Astrocyte of the spinal cord (primary cell): ENCODE data around the gene PCNX3.

Experiments used
- DNase-seq: peaks from one replicate; pipeline ENCODE4 v3.0.0; 2011; ENCODE audit warnings: low read depth, low spot score
- H3K4me3 ChIP-seq: 2 replicates; pipeline ENCODE4 v1.5.1; 2011; ENCODE audit warnings: low read depth, mild to moderate bottlenecking, low read length, moderate library complexity
- in situ Hi-C: cut with HindIII; loops from 2 replicates; pipeline ENCODE4 v1.10.0; 2017; ENCODE audit warnings: low sequenced_read_pairs
- TF ChIP-seq, protein P1 (sequence below): IDR thresholded peaks from 2 replicates; pipeline ENCODE4 v1.5.1; 2012; ENCODE audit warnings: low read depth, mild to moderate bottlenecking, low read length, inconsistent platforms

Gene PCNX3

DNA sequence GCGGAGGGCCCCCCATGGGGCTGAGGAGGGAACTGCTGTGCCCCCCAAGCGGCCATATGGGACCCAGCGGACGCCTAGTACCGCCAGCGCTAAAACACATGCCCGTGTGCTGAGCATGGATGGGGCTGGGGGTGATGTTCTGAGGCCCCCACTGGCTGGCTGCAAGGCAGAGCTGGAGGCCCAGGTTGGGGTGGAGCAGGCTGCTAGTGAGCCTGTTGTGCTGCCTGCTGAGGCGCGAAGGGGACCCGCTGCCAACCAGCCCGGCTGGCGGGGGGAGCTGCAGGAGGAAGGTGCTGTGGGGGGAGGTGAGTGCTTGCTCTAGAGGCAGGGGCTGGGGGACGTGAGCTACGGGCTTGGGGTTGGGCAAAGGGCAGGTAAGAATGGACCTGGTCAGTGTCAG is 3.2 kb downstream of the PCNX3 start:
- in situ Hi-C loops, result no loop called here
- TF ChIP-seq, protein P1, sequence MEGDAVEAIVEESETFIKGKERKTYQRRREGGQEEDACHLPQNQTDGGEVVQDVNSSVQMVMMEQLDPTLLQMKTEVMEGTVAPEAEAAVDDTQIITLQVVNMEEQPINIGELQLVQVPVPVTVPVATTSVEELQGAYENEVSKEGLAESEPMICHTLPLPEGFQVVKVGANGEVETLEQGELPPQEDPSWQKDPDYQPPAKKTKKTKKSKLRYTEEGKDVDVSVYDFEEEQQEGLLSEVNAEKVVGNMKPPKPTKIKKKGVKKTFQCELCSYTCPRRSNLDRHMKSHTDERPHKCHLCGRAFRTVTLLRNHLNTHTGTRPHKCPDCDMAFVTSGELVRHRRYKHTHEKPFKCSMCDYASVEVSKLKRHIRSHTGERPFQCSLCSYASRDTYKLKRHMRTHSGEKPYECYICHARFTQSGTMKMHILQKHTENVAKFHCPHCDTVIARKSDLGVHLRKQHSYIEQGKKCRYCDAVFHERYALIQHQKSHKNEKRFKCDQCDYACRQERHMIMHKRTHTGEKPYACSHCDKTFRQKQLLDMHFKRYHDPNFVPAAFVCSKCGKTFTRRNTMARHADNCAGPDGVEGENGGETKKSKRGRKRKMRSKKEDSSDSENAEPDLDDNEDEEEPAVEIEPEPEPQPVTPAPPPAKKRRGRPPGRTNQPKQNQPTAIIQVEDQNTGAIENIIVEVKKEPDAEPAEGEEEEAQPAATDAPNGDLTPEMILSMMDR, result no peak
- DNase-seq, result no peak
- H3K4me3 ChIP-seq, result no peak overlapping the region

DNA sequence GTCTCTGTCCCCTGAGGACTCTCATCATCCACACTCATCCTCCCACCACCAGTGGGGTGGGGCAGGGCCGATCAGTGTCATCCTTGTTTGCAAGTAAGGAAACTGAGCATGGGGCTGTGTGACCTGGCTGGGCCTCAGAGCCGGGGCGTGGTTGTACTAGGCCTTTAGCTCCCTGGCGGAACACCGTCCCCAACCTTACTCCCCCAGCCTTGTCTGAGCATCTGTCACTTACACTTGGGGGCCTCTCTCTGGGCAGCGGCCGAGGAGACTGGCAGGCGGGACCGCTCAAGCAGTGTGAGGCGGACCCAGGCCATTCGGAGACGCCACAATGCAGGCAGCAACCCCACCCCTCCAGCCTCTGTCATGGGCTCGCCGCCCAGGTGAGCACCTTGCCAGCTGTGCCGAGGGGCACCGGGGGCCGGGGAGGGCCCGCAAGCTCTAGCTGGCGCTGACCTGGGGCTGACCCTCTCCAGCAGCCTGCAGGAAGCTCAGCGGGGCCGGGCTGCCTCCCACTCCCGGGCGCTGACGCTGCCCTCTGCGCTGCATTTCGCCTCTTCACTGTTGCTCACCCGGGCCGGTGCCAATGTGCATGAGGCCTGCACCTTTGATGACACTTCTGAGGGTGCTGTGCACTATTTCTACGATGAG is 3.8 kb downstream of the PCNX3 start:
- DNase-seq, result no peak
- in situ Hi-C loops, result no loop called here
- TF ChIP-seq, protein P1, result no peak
- no peak overlapping the region for H3K4me3 ChIP-seq

DNA sequence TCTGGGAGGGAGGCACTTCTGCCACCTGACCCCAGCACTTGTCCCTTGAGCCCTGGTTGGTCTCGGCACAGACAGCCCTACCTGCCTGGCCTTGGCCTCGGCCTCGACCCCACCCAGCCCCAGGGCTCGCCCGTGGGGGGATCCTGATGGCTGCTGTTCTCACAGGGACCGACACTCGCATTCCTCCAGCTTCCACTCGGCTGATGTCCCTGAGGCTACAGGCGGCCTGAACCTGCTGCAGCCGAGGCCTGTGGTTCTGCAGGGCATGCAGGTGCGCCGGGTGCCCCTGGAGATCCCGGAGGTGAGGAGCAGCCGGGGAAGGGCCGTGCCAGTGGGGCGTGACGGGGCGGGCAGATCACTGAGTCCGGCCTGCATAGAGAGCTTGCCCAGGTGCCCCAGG is 5.1 kb downstream of the PCNX3 start:
- no peak for DNase-seq
- no peak overlapping the region for H3K4me3 ChIP-seq
- TF ChIP-seq, protein P1, result no peak
- in situ Hi-C loops, result no loop called here

DNA sequence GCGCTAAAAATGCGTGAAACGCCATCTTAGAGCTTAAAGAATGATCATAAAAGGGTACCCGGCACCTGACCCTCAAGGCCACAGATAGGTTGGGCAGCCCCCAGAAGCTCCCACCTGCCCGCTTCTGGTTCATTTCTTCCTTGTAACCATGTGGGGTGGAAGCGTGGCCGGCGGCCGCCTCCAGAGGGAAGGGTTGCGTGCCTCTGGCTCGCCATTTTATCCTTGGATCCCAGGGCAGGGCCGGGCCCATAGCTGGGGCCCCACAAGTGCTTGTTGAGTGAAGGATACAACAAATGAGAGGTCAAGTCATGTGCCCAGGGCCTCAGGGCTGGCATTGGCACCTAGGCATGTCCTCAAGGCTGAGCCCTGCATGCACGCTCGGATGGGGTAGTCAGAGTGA is 5.9 kb downstream of the PCNX3 start:
- in situ Hi-C loops, result no loop called here
- DNase-seq, result no peak
- no peak overlapping the region for H3K4me3 ChIP-seq
- TF ChIP-seq, protein P1, result no peak

DNA sequence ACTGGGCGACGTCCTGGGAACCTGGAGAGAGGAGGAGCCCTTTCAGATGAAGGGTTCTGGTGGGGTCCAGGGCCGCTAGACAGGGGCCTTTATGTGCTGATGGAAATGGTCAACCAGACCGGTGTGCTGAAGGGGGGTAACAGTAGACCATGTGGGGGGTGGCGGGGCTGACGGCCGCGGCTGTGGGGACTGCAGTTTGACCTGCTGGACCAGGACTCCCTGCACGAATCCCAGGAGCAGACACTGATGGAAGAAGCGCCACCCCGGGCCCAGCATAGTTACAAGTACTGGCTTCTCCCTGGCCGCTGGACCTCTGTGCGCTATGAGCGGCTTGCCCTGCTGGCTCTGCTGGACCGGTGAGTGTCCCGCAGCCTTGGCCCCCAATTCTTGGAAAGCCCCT is 6.4 kb downstream of the PCNX3 start:
- no peak for DNase-seq
- TF ChIP-seq, protein P1, result no peak
- H3K4me3 ChIP-seq, result no peak overlapping the region
- in situ Hi-C loops, result no loop called here

DNA sequence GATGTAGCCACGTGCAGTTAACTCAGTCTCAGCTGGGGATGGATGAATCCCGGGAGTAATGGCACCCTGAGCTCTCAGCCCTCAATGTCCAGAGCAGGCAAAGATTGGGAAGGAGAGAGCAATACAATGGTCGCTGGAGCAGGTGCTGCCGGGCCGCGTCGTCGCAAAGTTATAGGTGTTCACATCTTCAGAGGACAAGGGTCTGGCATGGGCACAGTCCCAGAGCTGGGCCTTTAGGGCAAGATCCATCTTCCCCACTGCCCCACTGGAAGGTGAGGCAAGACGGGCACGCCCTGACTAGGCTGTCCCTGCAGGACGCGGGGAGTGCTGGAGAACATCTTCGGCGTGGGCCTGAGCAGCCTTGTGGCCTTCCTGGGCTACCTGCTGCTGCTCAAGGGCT is 7.6 kb downstream of the PCNX3 start:
- in situ Hi-C loops, result no loop called here

More for the DNA sequence above, 7.6 kb downstream of the PCNX3 start:
- no peak overlapping the region for H3K4me3 ChIP-seq
- TF ChIP-seq, protein P1, result no peak
- no peak for DNase-seq
